Superior temporal gyrus (tissue), 1 donor: ENCODE measurements around the gene QKI.

Source experiments
- DNase-seq: peaks from one replicate; pipeline ENCODE4 v3.0.0-alpha.2; 2016; ENCODE audit errors: extremely low spot score

QKI gene

GRCh38 chr6:163486821-163487220 lies 72.3 kb downstream of the QKI start:
- DNase-seq: no peak

GRCh38 chr6:163487606-163488005 lies 73.1 kb downstream of the QKI start:
- no peak for DNase-seq

- DNase-seq: no peak
Observed at GRCh38 chr6:163489584-163489983, 75.1 kb downstream of the QKI start.

- DNase-seq: peak; percentile 69
Observed at GRCh38 chr6:163490826-163491577, 76.5 kb downstream of the QKI start.

GRCh38 chr6:163491737-163492300 lies 77.3 kb downstream of the QKI start:
- no peak for DNase-seq

GRCh38 chr6:163494279-163494727 lies 79.8 kb downstream of the QKI start:
- no peak for DNase-seq

- DNase-seq: no peak
Observed at GRCh38 chr6:163496205-163496604, 81.7 kb downstream of the QKI start.

GRCh38 chr6:163500105-163500504 lies 85.6 kb downstream of the QKI start:
- no peak for DNase-seq

GRCh38 chr6:163501026-163501425 lies 86.5 kb downstream of the QKI start:
- DNase-seq: no peak

GRCh38 chr6:163501439-163501838 lies 86.9 kb downstream of the QKI start:
- no peak for DNase-seq

- DNase-seq: no peak
Observed at GRCh38 chr6:163504984-163505640, 90.6 kb downstream of the QKI start.

- no peak for DNase-seq
Observed at GRCh38 chr6:163507965-163508364, 93.4 kb downstream of the QKI start.

GRCh38 chr6:163513003-163513402 lies 98.5 kb downstream of the QKI start:
- DNase-seq: no peak

GRCh38 chr6:163513570-163514166 lies 99.2 kb downstream of the QKI start:
- DNase-seq: no peak

GRCh38 chr6:163516908-163517307 lies 102.4 kb downstream of the QKI start:
- DNase-seq: no peak

GRCh38 chr6:163520956-163521355 lies 106.4 kb downstream of the QKI start:
- no peak for DNase-seq

GRCh38 chr6:163522033-163522432 lies 107.5 kb downstream of the QKI start:
- no peak for DNase-seq

- DNase-seq: no peak
Observed at GRCh38 chr6:163525926-163526325, 111.4 kb downstream of the QKI start.

- no peak for DNase-seq
Observed at GRCh38 chr6:163526346-163526745, 111.8 kb downstream of the QKI start.

GRCh38 chr6:163527291-163527690 lies 112.8 kb downstream of the QKI start:
- no peak for DNase-seq

GRCh38 chr6:163529605-163530004 lies 115.1 kb downstream of the QKI start:
- DNase-seq: no peak

- no peak for DNase-seq
Observed at GRCh38 chr6:163530406-163530805, 115.9 kb downstream of the QKI start.

- DNase-seq: no peak
Observed at GRCh38 chr6:163531122-163531521, 116.6 kb downstream of the QKI start.
